RPMI7951 (cell line): Measurements from ENCODE around the gene HTN1. TPM values are rescaled to one million over a fixed set of nuclear protein-coding genes. Genes with fewer than 3 reads are reported as not detected.
"Not testable (repeated sequence)": the region's sequence is repeated elsewhere in the genome, so short reads cannot be mapped to it uniquely, and the experiment has no call there.

Experiments
- DNase-seq: peaks from one replicate; pipeline ENCODE4 v3.0.0-alpha.2; 2012; ENCODE audit warnings: low read depth
- total RNA-seq: library from RNA; depleted of rRNA; stranded (reverse); fragments of >200 nt; shearing (Covaris generic); gene quantifications from 2 replicates; pipeline ENCODE4 v1.2.3, GENCODE V29; 2014; rRNA removed

The HTN1 gene
- not detected in 2 replicates for total RNA-seq

- DNase-seq: not testable (repeated sequence)
Observed at GRCh38 chr4:70050138-70050537, at the start of gene HTN1. HTN1 (plus strand) TSS chr4:70050438; CDS start chr4:70053077, 2,639 bp downstream.

- no peak for DNase-seq
Observed at GRCh38 chr4:70000711-70001110, 49.5 kb upstream of the HTN1 start.

DNA sequence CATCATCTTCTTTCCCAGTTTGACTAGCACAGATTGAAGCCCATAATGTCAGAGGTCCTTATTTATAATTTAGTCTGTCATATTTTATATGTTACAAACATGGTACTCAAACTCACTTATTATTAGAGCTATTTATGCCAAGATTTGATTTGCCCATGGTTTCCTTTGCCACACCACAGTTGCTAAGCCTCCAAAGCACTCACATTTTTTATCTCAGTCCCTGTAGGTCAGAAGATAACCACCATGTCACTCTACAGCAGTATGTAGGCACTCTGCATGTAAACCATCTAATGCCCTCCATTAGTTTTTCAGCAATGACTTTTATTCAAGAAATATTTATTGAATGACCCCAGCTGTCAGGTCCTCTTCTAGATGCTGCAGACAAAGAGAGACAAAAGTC lies 47.7 kb upstream of the HTN1 start:
- DNase-seq: no peak

- no peak for DNase-seq
Observed at GRCh38 chr4:70008771-70009170, 41.5 kb upstream of the HTN1 start.

DNA sequence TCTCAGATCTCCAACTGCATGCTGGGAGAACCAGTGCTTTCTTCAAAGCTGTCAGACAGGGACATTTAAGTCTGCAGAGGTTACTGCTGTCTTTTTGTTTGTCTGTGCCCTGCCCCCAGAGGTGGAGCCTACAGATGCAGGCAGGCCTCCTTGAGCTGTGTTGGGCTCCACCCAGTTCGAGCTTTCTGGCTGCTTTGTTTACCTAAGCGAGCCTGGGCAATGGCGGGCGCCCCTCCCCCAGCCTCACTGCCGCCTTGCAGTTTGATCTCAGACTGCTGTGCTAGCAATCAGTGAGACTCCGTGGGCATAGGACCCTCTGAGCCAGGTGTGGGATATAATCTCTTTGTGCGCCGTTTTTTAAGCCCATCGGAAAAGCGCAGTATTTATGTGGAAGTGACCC lies 31.2 kb upstream of the HTN1 start:
- not testable (repeated sequence) for DNase-seq

- DNase-seq: no peak
Observed at GRCh38 chr4:70023218-70023617, 27.0 kb upstream of the HTN1 start.

GRCh38 chr4:70027011-70027410 lies 23.2 kb upstream of the HTN1 start:
- no peak for DNase-seq

- not testable (repeated sequence) for DNase-seq
Observed at GRCh38 chr4:70028159-70028558, 22.1 kb upstream of the HTN1 start, which contains the start of gene HTN3. HTN3 (plus strand) TSS chr4:70028459; CDS start chr4:70030741, 2,282 bp downstream.

DNA sequence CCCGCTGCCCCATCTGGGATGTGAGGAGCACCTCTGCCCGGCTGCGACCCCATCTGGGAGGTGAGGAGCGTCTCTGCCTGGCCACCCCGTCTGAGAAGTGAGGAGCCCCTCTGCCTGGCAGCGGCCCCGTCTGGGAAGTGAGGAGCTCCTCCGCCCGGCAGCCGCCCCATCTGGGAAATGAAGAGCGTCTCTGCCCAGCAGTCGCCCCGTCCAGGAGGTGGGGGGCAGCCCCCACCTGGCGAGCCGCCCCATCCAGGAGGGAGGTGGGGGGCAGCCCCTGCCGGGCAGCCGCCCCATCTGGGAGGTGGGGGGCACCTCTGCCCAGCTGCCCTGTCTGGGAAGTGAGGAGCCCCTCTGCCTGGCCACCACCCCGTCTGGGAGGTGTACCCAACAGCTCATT lies 12.7 kb upstream of the HTN1 start:
- DNase-seq: not testable (repeated sequence)

GRCh38 chr4:70039928-70040327 lies 10.3 kb upstream of the HTN1 start:
- DNase-seq: not testable (repeated sequence)

DNA sequence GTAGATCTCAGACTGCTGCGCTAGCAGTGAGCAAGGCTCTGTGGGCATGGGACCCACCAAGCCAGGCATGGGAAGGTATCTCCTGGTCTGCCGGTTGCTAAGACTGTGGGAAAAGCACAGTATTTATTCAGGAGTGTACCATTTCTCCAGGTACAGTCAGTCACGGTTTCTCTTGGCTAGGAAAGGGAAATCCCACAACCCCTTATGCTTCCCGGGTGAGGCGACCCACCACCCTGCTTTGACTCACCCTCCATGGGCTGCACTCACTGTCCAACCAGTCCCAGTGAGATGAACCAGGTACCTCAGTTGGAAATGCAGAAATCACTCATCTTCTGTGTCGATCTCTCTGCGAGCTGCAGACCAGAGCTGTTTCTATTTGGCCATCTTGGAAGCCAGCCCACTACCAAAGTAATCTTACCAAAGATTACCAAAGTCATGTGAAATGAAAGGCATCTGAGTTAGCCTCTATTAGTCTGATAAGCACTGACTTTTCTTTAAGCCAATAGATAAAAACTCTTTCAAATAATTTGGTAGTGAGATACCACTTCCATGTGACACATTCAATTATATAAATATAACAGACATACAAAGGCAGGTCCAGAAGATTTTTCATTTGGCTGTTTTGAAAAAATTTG lies 8.5 kb upstream of the HTN1 start:
- DNase-seq: no peak

GRCh38 chr4:70056534-70056933 lies 6.3 kb downstream of the HTN1 start:
- not testable (repeated sequence) for DNase-seq

GRCh38 chr4:70057651-70058050 lies 7.4 kb downstream of the HTN1 start:
- DNase-seq: no peak

DNA sequence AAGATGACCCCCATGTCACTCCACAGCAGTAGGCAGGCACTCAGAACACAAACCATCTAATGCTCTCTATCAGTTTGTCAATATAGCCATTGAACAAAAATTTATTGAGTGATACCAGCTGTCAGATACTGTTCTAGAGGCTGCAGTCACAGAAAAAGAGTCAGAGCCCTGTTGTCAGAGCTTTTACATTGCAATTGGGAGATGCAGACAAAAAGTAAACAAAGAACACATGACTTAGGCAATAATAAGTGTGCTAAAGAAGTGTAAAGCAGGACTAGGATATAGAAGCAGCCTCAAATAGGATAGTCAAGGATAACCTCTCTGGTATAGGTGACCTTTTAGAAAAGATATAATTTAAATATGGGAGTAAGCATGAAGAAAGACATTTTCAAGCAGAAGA lies 8.9 kb downstream of the HTN1 start:
- DNase-seq: no peak

DNA sequence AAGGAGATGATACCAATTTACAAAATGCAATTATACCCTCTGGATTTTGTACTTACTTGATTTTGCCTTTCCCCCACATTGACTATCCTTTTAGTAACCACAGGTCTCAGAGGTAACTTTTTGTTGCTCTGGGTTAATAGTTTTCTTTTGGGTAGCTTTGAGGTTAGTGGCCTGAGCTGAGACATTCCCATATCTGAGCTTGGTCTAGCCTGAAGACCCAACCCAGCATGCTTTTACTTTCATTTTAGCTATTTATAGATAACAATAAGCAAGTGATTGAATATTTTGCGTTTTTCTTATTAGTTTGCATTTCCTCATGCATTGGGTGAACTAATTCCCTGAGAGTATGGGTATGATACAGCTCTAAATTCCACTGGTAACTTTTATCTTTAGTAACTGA lies 11.8 kb downstream of the HTN1 start:
- no peak for DNase-seq

DNA sequence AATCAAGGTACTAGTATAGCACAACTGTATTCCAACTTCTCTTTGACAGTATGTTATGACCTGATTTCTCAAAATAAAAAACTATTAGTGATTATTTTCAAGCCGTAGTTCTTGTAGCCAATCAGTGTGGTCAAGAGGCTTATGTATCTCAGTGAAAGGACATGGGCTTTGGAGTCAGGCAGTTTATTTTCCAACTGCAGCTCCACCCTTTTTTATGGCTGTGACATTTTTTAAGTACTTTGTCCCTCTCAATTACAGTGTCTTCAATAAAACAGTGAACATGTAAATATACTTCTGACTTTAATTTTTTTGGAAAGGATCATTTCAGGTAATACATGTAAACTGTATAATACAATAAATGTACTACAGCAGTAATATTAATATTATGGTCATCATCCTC lies 30.0 kb downstream of the HTN1 start:
- DNase-seq: no peak

DNA sequence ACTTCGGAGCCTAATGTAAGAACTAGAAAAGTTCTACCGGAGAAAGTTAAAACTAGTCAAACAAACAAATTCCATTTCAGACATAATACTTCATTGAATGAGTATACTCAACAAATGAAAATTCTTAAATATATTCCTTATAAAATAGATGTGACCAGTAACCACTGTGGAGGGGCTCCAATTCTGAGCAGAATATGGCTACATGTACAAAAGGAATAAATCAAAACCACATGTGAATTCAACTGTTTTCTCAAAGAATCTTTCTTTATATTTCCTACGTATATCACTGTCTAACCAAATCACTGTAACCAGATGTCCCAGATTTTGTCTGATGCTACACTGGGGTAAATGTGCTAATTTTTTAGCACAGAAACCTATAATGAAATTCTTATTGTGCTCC lies 49.0 kb downstream of the HTN1 start:
- DNase-seq: no peak

Other genes starting within 250 kb of the HTN1 start
- not detected in 2 replicates for gene SULT1E1, start 190.3 kb upstream of the HTN1 start, total RNA-seq
- gene CSN1S1, start 119.4 kb upstream of the HTN1 start, total RNA-seq: not detected in 2 replicates
- gene CSN2, start 84.7 kb upstream of the HTN1 start, total RNA-seq: not detected in 2 replicates
- not detected in 2 replicates for gene STATH, start 54.5 kb upstream of the HTN1 start, total RNA-seq
- 0.98 TPM in 1 of 2 replicates, not detected in the other for gene HTN3, start 22.0 kb upstream of the HTN1 start, total RNA-seq
- gene PRR27, start 103.8 kb downstream of the HTN1 start, total RNA-seq: not detected in 2 replicates
- not detected in 2 replicates for gene ODAM, start 145.3 kb downstream of the HTN1 start, total RNA-seq
- not detected in 2 replicates for gene FDCSP, start 175.7 kb downstream of the HTN1 start, total RNA-seq
- not detected in 2 replicates for gene CSN3, start 192.2 kb downstream of the HTN1 start, total RNA-seq